IPS-20b (cell line): ENCODE data around the gene ALKBH5.

Experiments
- H3K27ac ChIP-seq: one replicate; pipeline ENCODE4 v1.5.1; 2013; ENCODE audit warnings: low read length
- H3K27me3 ChIP-seq: 2 replicates; pipeline ENCODE4 v1.6.1; 2013; ENCODE audit warnings: mild to moderate bottlenecking, low read length, inconsistent platforms; ENCODE audit not compliant: insufficient read depth
- H3K36me3 ChIP-seq: 2 replicates; pipeline ENCODE4 v1.6.1; 2013; ENCODE audit warnings: low read depth, mild to moderate bottlenecking, inconsistent platforms, low read length, moderate library complexity; ENCODE audit not compliant: insufficient read depth
- H3K4me1 ChIP-seq: 2 replicates; pipeline ENCODE4 v1.6.1; 2013; ENCODE audit warnings: mild to moderate bottlenecking, control low read depth, inconsistent platforms, low read length, moderate library complexity; ENCODE audit not compliant: insufficient read depth
- H3K4me3 ChIP-seq: 2 replicates; pipeline ENCODE4 v1.5.1; 2013; ENCODE audit warnings: mild to moderate bottlenecking, low read length, inconsistent platforms
- H3K9ac ChIP-seq: 2 replicates; pipeline ENCODE4 v1.6.1; 2013; ENCODE audit warnings: low read depth, mild to moderate bottlenecking, inconsistent platforms, low read length, moderate library complexity
- H3K9me3 ChIP-seq: 2 replicates; pipeline ENCODE4 v1.6.1; 2013; ENCODE audit warnings: mild to moderate bottlenecking, low read depth, low read length, inconsistent platforms; ENCODE audit not compliant: insufficient read depth

The ALKBH5 gene

DNA sequence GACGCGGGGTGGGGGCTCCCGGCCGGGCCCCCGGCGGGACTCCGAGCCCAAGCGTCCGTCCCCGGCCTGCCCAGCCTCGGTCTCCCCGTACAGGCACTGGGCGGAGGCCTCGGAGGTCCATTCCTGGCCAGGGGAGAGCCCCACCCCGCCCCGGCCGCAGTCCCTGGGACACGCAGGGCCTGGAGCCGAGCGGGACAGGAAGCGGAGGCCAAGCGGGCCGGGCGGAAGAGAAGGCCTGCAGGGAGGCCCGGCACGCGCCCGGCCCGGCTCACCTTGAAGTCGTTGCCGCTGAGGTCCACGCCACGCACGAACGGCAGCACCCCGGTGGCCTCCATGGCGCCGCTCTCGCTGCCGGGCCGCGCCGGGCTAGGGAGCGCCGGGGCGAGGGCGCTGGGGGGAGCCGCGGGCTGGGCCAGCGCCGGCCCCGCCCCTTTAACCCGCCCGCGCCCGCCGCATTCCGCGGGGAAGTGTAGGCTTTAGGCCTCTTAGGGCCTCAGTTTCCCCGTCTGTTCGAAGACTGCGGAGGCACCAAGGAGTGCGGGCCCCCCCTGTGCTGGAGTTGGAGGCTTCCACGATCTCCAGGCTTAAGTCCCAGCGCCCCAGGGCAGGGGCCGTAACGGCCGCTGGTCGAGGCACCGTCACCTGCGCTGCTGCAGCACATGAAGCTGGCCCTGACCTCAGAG lies 74.9 kb downstream of the ALKBH5 start, which contains the start of gene FLII:
Gene FLII, minus strand, starts transcription at position 383 of the 683 bp plus-strand sequence. Its CDS starts 48 bp downstream, at position 335.
- Histone ChIP-seq H3K9me3 (no peaks in the 10 kb centered on the region), H3K36me3 (peaks cover 37% of the 10 kb centered on the region), H3K4me1 (peaks cover 11% of the 10 kb centered on the region), H3K4me3 (peak within 1 kb of the TSS; percentile 99), H3K27ac (peak within 1 kb of the TSS; percentile 87), H3K27me3 (no peaks in the 10 kb centered on the region), H3K9ac (peak within 1 kb of the TSS; percentile 86; the same call in 1 of the 2 replicates)
